Glutamatergic neuron (in vitro differentiated cells): ENCODE results near the gene TRAPPC6A. TPM values are rescaled to one million over a fixed set of nuclear protein-coding genes. Genes with fewer than 3 reads are reported as not detected.

Experiments
- DNase-seq: peaks from one replicate; pipeline ENCODE4 v3.0.0; 2022
- H3K27ac Mint-ChIP-seq: one replicate; pipeline ENCODE4 v1.8.0; 2020; ENCODE audit warnings: mild to moderate bottlenecking, mixed read lengths, inconsistent platforms; ENCODE audit not compliant: unreplicated experiment
- H3K27me3 Mint-ChIP-seq: one replicate; pipeline ENCODE4 v1.8.0; 2020; ENCODE audit warnings: mild to moderate bottlenecking, moderate library complexity, mixed read lengths, inconsistent platforms; ENCODE audit not compliant: unreplicated experiment
- H3K36me3 Mint-ChIP-seq: one replicate; pipeline ENCODE4 v1.8.0; 2020; ENCODE audit warnings: mild to moderate bottlenecking, mixed read lengths, inconsistent platforms; ENCODE audit not compliant: unreplicated experiment
- H3K4me1 Mint-ChIP-seq: one replicate; pipeline ENCODE4 v1.8.0; 2020; ENCODE audit warnings: mild to moderate bottlenecking, low read depth, mixed read lengths, inconsistent platforms; ENCODE audit not compliant: unreplicated experiment
- H3K4me3 Mint-ChIP-seq: one replicate; pipeline ENCODE4 v1.8.0; 2020; ENCODE audit warnings: mild to moderate bottlenecking, mixed read lengths, inconsistent platforms; ENCODE audit not compliant: unreplicated experiment
- H3K9me3 Mint-ChIP-seq: one replicate; pipeline ENCODE4 v1.8.0; 2020; ENCODE audit warnings: mild to moderate bottlenecking, moderate library complexity, mixed read lengths, inconsistent platforms; ENCODE audit not compliant: unreplicated experiment
- long read RNA-seq: library from polyadenylated mRNA; unstranded; transcript quantifications from one replicate; pipeline ENCODE4 v2.0.0, GENCODE V29; 2020; ENCODE audit not compliant: unreplicated experiment
- total RNA-seq: library from RNA; stranded (reverse); fragmentation: NEBNext Ultra II Directional; extraction: Animal tissue kit (Norgen Biotek cat#: 25700); gene quantifications from one replicate; pipeline ENCODE4 v1.2.1, GENCODE V29; 2021; ENCODE audit not compliant: unreplicated experiment
- TF ChIP-seq, protein P1 (sequence below): fragments of 200-600 bp; sonication (generic); IDR thresholded peaks from one replicate; pipeline ENCODE4 v1.5.0; 2021; ENCODE audit not compliant: partially characterized antibody, unreplicated experiment

TRAPPC6A gene, protein sequence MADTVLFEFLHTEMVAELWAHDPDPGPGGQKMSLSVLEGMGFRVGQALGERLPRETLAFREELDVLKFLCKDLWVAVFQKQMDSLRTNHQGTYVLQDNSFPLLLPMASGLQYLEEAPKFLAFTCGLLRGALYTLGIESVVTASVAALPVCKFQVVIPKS
- total RNA-seq: 31.6 TPM
- long read RNA-seq, transcript TRAPPC6A-201 (6 exons, 805 nt): major isoform, 8 of 21 reads
- long read RNA-seq, transcript TRAPPC6A-205 (5 exons, 514 nt): minor isoform, 6 of 21 reads
- long read RNA-seq, partial matches to known transcripts: 1 of 21 reads
- long read RNA-seq, other reads (novel, unspliced or antisense): 1 of 21 reads

DNA sequence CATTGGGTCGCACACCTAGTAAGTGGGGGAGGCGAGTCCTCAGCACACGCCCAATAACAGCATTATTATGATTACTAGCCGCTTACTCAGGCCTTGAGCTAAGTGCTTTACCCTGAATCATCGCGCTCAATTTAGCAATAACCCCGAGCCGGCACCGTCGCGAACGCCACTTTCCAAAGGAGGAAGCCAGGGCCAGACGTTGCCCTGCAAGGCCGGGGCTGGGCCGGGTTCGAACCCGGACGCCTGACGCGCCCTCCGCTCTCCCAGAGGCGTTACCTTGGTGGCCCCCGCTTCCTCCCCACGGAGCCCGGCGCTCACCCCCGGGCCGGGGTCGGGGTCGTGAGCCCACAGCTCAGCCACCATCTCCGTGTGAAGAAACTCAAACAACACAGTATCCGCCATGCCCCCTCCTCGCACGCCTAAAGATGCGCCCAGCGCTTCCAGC, at the start of gene TRAPPC6A:
TRAPPC6A (minus strand) TSS at position 421 of the 445 bp plus-strand sequence; CDS start at position 402, 19 bp downstream.
- DNase-seq: peak; percentile 53
- TF ChIP-seq, protein P1, sequence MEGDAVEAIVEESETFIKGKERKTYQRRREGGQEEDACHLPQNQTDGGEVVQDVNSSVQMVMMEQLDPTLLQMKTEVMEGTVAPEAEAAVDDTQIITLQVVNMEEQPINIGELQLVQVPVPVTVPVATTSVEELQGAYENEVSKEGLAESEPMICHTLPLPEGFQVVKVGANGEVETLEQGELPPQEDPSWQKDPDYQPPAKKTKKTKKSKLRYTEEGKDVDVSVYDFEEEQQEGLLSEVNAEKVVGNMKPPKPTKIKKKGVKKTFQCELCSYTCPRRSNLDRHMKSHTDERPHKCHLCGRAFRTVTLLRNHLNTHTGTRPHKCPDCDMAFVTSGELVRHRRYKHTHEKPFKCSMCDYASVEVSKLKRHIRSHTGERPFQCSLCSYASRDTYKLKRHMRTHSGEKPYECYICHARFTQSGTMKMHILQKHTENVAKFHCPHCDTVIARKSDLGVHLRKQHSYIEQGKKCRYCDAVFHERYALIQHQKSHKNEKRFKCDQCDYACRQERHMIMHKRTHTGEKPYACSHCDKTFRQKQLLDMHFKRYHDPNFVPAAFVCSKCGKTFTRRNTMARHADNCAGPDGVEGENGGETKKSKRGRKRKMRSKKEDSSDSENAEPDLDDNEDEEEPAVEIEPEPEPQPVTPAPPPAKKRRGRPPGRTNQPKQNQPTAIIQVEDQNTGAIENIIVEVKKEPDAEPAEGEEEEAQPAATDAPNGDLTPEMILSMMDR: no peak
- Mint-ChIP-seq H3K4me3 (peak within 1 kb of the TSS; percentile 99), H3K36me3 (no peaks in the 10 kb centered on the region), H3K9me3 (peaks cover 13% of the 10 kb centered on the region), H3K27me3 (peaks cover 7% of the 10 kb centered on the region), H3K4me1 (peaks cover 4% of the 10 kb centered on the region), H3K27ac (peak within 1 kb of the TSS; percentile 95)

DNA sequence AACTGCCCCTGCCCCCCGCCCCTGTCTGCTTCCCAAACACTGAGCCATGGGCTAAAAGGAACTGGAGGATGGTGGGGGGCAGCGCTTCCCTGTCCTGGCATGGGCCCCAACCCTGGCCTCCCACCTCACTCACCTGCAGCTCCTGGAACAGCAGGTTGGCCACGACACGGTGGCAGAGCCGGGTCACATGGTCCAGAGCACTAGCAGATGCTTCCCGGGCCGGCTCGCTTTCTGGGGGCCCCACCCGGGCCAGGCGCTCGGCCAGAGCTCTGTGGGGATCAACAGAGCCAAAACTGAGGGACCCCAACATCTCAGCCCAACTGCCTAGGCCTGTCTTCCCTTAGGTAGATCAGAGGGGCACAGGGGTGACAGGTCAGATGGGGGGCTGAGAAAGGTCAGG, 46.6 kb upstream of the TRAPPC6A start:
- Mint-ChIP-seq H3K9me3 (no peaks in the 10 kb centered on the region), H3K4me1 (no peaks in the 10 kb centered on the region), H3K27ac (no peak overlapping the region), H3K4me3 (no peak overlapping the region), H3K36me3 (no peaks in the 10 kb centered on the region), H3K27me3 (peaks cover 2% of the 10 kb centered on the region)
- TF ChIP-seq, protein P1: no peak
- DNase-seq: no peak

DNA sequence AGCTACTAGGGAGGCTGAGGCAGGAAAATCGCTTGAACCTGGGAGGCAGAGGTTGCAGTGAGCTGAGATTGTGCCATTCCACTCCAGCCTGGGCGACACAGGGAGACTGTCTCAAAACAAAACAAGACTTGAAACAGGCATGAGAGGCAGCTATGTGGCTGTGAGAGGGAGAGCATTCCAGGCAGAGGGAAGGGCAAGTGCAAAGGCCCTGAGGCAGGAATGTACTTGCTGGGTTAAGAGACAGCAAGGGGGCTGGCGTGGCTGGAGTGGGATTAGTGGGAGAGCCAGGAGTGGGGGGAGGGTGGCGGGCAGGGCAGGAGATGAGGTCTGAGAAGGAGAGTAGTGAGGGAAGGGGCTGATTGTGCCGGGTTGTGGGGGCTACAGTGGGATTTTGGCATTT, 45.8 kb upstream of the TRAPPC6A start:
- Mint-ChIP-seq H3K9me3 (no peaks in the 10 kb centered on the region), H3K27ac (no peak overlapping the region), H3K27me3 (peaks cover 2% of the 10 kb centered on the region), H3K4me1 (no peaks in the 10 kb centered on the region), H3K36me3 (no peaks in the 10 kb centered on the region), H3K4me3 (no peak overlapping the region)
- no peak for DNase-seq
- TF ChIP-seq, protein P1: no peak

DNA sequence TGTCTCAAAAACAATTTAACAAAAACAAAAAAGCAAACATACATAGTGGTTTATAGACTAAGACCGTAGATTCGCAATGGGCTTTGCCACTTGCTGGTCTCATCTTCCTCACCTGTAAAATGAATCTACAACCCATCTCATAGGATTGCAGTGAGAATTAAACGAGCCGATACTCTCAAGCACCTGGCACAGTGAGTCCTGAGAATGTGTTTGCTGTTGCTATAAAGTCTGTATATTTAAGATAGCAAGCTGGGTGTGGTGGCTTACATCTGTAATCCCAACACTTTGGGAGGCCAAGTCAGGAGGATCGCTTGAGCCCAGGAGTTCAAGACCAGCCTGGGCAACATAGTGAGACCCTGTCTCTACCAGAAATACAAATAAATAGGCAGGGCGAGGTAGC, 44.7 kb upstream of the TRAPPC6A start:
- no peak for DNase-seq
- H3K27ac Mint-ChIP-seq: no peak overlapping the region
- H3K4me3 Mint-ChIP-seq: peak overlapping the region; percentile 3
- TF ChIP-seq, protein P1: no peak
- no peaks in the 10 kb centered on the region for H3K4me1 Mint-ChIP-seq
- no peaks in the 10 kb centered on the region for H3K9me3 Mint-ChIP-seq
- H3K27me3 Mint-ChIP-seq: peaks cover 7% of the 10 kb centered on the region
- H3K36me3 Mint-ChIP-seq: no peaks in the 10 kb centered on the region

DNA sequence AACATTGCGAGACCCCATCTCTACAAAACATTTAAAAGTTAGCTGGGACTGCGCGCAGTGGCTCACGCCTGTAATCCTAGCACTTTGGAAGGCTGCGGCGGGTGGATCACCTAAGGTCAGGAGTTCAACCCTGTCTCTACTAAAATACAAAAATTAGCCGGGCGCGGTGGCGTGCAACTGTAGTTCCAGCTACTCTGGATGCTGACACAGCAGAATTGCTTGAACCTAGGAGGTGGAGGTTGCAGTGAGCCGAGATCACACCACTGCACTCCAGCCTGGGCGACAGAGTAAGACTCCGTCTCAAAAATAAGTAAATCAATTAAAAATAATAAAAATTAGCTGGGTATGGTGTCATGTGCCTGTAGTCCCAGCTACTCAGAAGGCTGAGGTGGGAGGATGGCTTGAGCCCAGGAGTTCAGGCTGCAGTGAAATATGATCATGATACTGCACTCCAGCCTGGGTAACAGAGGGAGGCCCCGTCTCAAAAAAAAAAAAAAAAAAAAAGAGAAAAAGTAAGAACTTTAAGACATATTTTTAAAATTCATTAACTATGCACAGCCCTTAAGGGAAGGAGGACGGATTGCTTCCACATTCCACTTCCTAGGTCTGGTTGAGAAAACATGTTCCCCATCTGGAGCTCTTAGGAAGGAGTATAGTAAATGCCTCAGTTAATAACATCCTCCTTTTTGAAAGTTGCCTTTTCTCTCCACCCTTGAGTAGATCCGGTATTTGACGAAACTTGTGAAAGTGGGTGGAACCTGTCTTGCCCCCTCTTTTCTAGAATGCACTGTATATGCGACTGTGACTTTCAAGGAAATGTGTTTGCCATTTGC, 41.1 kb upstream of the TRAPPC6A start:
- H3K9me3 Mint-ChIP-seq: no peaks in the 10 kb centered on the region
- peaks cover 12% of the 10 kb centered on the region for H3K27me3 Mint-ChIP-seq
- H3K4me1 Mint-ChIP-seq: peaks cover 1% of the 10 kb centered on the region
- TF ChIP-seq, protein P1: no peak
- no peak overlapping the region for H3K4me3 Mint-ChIP-seq
- DNase-seq: no peak
- H3K36me3 Mint-ChIP-seq: no peaks in the 10 kb centered on the region
- H3K27ac Mint-ChIP-seq: no peak overlapping the region
